HG03378 (cell line): ENCODE measurements around the gene FARP1.
"Not testable (repeated sequence)": the region's sequence is repeated elsewhere in the genome, so short reads cannot be mapped to it uniquely, and the experiment has no call there.

Experiments
- ATAC-seq: cut with Tn5 transposase; IDR thresholded peaks from one replicate; pipeline ENCODE4 v1.9.1; 2021; ENCODE audit warnings: mild to moderate bottlenecking, moderate library complexity; ENCODE audit not compliant: unreplicated experiment

Gene FARP1

GRCh38 chr13:98350746-98351330 lies 207.9 kb downstream of the FARP1 start:
- ATAC-seq: no peak

GRCh38 chr13:98351636-98352035 lies 208.7 kb downstream of the FARP1 start:
- ATAC-seq: no peak

- no peak for ATAC-seq
Measured at GRCh38 chr13:98352226-98352625, 209.3 kb downstream of the FARP1 start.

GRCh38 chr13:98353750-98354149 lies 210.9 kb downstream of the FARP1 start:
- no peak for ATAC-seq

- ATAC-seq: no peak
Measured at GRCh38 chr13:98358937-98359336, 216.0 kb downstream of the FARP1 start.

- no peak for ATAC-seq
Measured at GRCh38 chr13:98360545-98360944, 217.7 kb downstream of the FARP1 start.

- no peak for ATAC-seq
Measured at GRCh38 chr13:98363326-98363725, 220.4 kb downstream of the FARP1 start.

GRCh38 chr13:98364179-98364578 lies 221.3 kb downstream of the FARP1 start:
- ATAC-seq: no peak

GRCh38 chr13:98364647-98365046 lies 221.8 kb downstream of the FARP1 start:
- no peak for ATAC-seq

- no peak for ATAC-seq
Measured at GRCh38 chr13:98365302-98365701, 222.4 kb downstream of the FARP1 start.

- ATAC-seq: no peak
Measured at GRCh38 chr13:98366010-98366409, 223.1 kb downstream of the FARP1 start.

GRCh38 chr13:98366443-98366842 lies 223.5 kb downstream of the FARP1 start:
- ATAC-seq: no peak

GRCh38 chr13:98366959-98367358 lies 224.1 kb downstream of the FARP1 start:
- no peak for ATAC-seq

GRCh38 chr13:98368019-98368418 lies 225.1 kb downstream of the FARP1 start:
- ATAC-seq: no peak

GRCh38 chr13:98369520-98369919 lies 226.6 kb downstream of the FARP1 start:
- not testable (repeated sequence) for ATAC-seq

- no peak for ATAC-seq
Measured at GRCh38 chr13:98370261-98370660, 227.4 kb downstream of the FARP1 start.

- ATAC-seq: no peak
Measured at GRCh38 chr13:98370806-98371515, 228.1 kb downstream of the FARP1 start.

- ATAC-seq: no peak
Measured at GRCh38 chr13:98371516-98372023, 228.7 kb downstream of the FARP1 start.

- no peak for ATAC-seq
Measured at GRCh38 chr13:98372876-98373275, 230.0 kb downstream of the FARP1 start.

GRCh38 chr13:98374750-98375149 lies 231.9 kb downstream of the FARP1 start:
- no peak for ATAC-seq

GRCh38 chr13:98377635-98378378 lies 234.9 kb downstream of the FARP1 start:
- ATAC-seq: no peak

GRCh38 chr13:98384739-98385138 lies 241.8 kb downstream of the FARP1 start:
- no peak for ATAC-seq
